HepG2 (cell line): ENCODE results near the gene TEAD1. TPM values are rescaled to one million over a fixed set of nuclear protein-coding genes. Genes with fewer than 3 reads are reported as not detected.
A peak's percentile ranks its signal among the peaks of the same experiment; 100 is the strongest.

Source experiments
- ATAC-seq: fragments of 200-7000 bp; cut with Tn5 transposase; 3 replicates; pipeline ENCODE4 v1.9.1; 2020; ENCODE audit warnings: mild to moderate bottlenecking, moderate library complexity
- BruUV-seq: library from RNA; stranded (reverse); fragments of 400-500 nt; replicated peaks from 2 replicates; lab custom pipeline; 2021; lab: Mats Ljungman, UMichigan
- CTCF ChIA-PET: fragments of 300-600 bp; formaldehyde crosslinking; extraction: SDS; loops from one replicate; lab custom pipeline; 2021; ENCODE audit warnings: low total read pairs, inconsistent platforms, low intra/inter-chr PET ratio; lab: Yijun Ruan, JAX
- POLR2A ChIA-PET: fragments of 350-600 bp; sonication (Branson Sonifier 250); formaldehyde crosslinking; loops from one replicate; lab custom pipeline; 2020; ENCODE audit warnings: antibody characterized with exemption, inconsistent platforms; lab: Yijun Ruan, JAX
- DNase-seq: peaks from one replicate; pipeline ENCODE4 v3.0.0-alpha.2; 2015; ENCODE audit warnings: low spot score
- FAIRE-seq: peaks from 3 replicates; lab custom pipeline; 2011; peaks lifted over from hg19 to GRCh38; lab: Jason Lieb, UNC
- H2AFZ ChIP-seq: one replicate; pipeline ENCODE4 v1.6.1; 2011; ENCODE audit warnings: low read length, inconsistent platforms
- H3K27ac ChIP-seq: fragments of 300-600 bp; 3 replicates; pipeline ENCODE4 v1.8.0; 2011; ENCODE audit warnings: mixed run types, mild to moderate bottlenecking, mixed read lengths, low read length, inconsistent platforms; ENCODE audit not compliant: insufficient read depth; ENCODE audit errors: extremely low read length
- H3K27me3 ChIP-seq, 2 experiments: fragments of 200-600 bp in 1 of 2; 2 replicates in 1 of 2; 3 replicates in 1 of 2; pipeline versions ENCODE4 v1.6.0 to v1.8.0; 2011; ENCODE audit warnings: low read length in 2 of 2, mild to moderate bottlenecking in 2 of 2, moderate library complexity in 2 of 2, inconsistent platforms in 1 of 2; ENCODE audit not compliant: insufficient read depth in 2 of 2, control insufficient read depth in 1 of 2
- H3K36me3 ChIP-seq, 2 experiments: fragments of 200-600 bp in 1 of 2; replicated peaks in 1 of 2; 2 replicates in 1 of 2; 3 replicates in 1 of 2; pipeline versions ENCODE4 v1.5.1 to v1.8.0; 2011; ENCODE audit warnings: low read length in 2 of 2, inconsistent platforms in 1 of 2; ENCODE audit not compliant: insufficient read depth in 2 of 2, control insufficient read depth in 1 of 2
- H3K4me1 ChIP-seq: 2 replicates; pipeline ENCODE4 v1.5.1; 2012; ENCODE audit warnings: low read length, inconsistent platforms; ENCODE audit not compliant: insufficient read depth
- H3K4me2 ChIP-seq: 2 replicates; pipeline ENCODE4 v1.6.0; 2011; ENCODE audit warnings: low read depth, low read length, inconsistent platforms
- H3K4me3 ChIP-seq, 3 experiments: fragments of 200-600 bp in 1 of 3; sonication (generic), shearing (Covaris generic) in 1 of 3; replicated peaks in 1 of 3; 2 replicates each; pipeline ENCODE4 v1.5.1; 2011 to 2016; ENCODE audit warnings: low read length in 3 of 3, inconsistent platforms in 2 of 3, low read depth in 2 of 3, mild to moderate bottlenecking in 2 of 3, control low read depth in 1 of 3, mixed read lengths in 1 of 3; ENCODE audit not compliant: insufficient read depth in 1 of 3
- H3K79me2 ChIP-seq: one replicate; pipeline ENCODE4 v1.6.1; 2011; ENCODE audit warnings: low read length, inconsistent platforms; ENCODE audit not compliant: insufficient read depth
- H3K9ac ChIP-seq: 2 replicates; pipeline ENCODE4 v1.6.0; 2011; ENCODE audit warnings: mild to moderate bottlenecking, low read depth, low read length, inconsistent platforms; ENCODE audit not compliant: insufficient read depth
- H3K9me3 ChIP-seq: 2 replicates; pipeline ENCODE4 v1.5.1; 2012; ENCODE audit warnings: mild to moderate bottlenecking, low read length
- H4K20me1 ChIP-seq: 2 replicates; pipeline ENCODE4 v1.6.0; 2011; ENCODE audit warnings: inconsistent platforms, mild to moderate bottlenecking, low read length, moderate library complexity; ENCODE audit not compliant: insufficient read depth
- AHDC1 ChIP-seq: sonication (generic); formaldehyde crosslinking; IDR thresholded peaks from 2 replicates; pipeline ENCODE4 v1.5.1; 2020; ENCODE audit warnings: mild to moderate bottlenecking, missing genetic modification reagents, borderline replicate concordance
- ATF2 ChIP-seq: sonication (generic); formaldehyde crosslinking; IDR thresholded peaks from 2 replicates; pipeline ENCODE4 v1.4.0; 2020; ENCODE audit warnings: missing genetic modification reagents
- BCLAF1 ChIP-seq: fragments of 450-650 bp; IDR thresholded peaks from 2 replicates; pipeline ENCODE4 v1.6.1; 2017; ENCODE audit warnings: mild to moderate bottlenecking
- ZFY ChIP-seq: sonication (generic); formaldehyde crosslinking; IDR thresholded peaks from 2 replicates; pipeline ENCODE4 v1.4.0; 2020; ENCODE audit warnings: missing genetic modification reagents
- ZNF275 ChIP-seq: sonication (generic); formaldehyde crosslinking; IDR thresholded peaks from 2 replicates; pipeline ENCODE4 v1.8.0; 2022; ENCODE audit warnings: missing genetic modification reagents, mild to moderate bottlenecking, inconsistent platforms, borderline replicate concordance
- ZNF724P ChIP-seq: sonication (generic); formaldehyde crosslinking; IDR thresholded peaks from 2 replicates; pipeline ENCODE4 v1.8.0; 2022; ENCODE audit warnings: missing genetic modification reagents, borderline replicate concordance
- whole genome bisulfite sequencing: methylation state at CpG from one replicate; pipeline ENCODE4 v1.1.6; 2017; ENCODE audit warnings: low lambda C conversion rate; 5-methylcytosine and 5-hydroxymethylcytosine counted together
- in situ Hi-C: cut with HindIII; loops from 2 replicates; pipeline ENCODE4 v1.10.0; 2017; ENCODE audit warnings: low pct_unique_long_range_greater_than_20kb; ENCODE audit not compliant: extremely low pct_ligation_motif_present
- intact Hi-C: fragments of 100-400 bp; cut with micrococcal nuclease; formaldehyde crosslinking; loops from one replicate; pipeline ENCODE4 v1.10.0; 2022; ENCODE audit not compliant: unreplicated experiment
- polyA plus RNA-seq, 8 experiments: library from polyadenylated mRNA; depleted of rRNA in 3 of 8; stranded (reverse) in 7 of 8; unstranded in 1 of 8; fragments of >200 nt; fragmentation: Illumina TruSeq in 4 of 8; extraction: Trizol in 4 of 8; gene quantifications; 2 replicates each; pipeline versions ENCODE4 v1.2.1 to v1.2.3, GENCODE V29; 2011 to 2016; ENCODE audit warnings: low read depth in 4 of 8, missing spikeins in 1 of 8, mixed read lengths in 1 of 8; ENCODE audit not compliant: insufficient read depth in 1 of 8
- total RNA-seq, 5 experiments: library from RNA; depleted of rRNA; stranded (reverse); fragments of >200 nt; fragmentation: Illumina TruSeq; extraction: Trizol; gene quantifications; 2 replicates each; pipeline ENCODE4 v1.2.3, GENCODE V29; 2016; ENCODE audit warnings: low read depth in 1 of 5

Gene TEAD1
- total and polyA plus RNA-seq, 2 of the 13 experiments (the other 11 are each of a cell fraction or from before 2014, with no cell fraction given) = 20.1 to 30.5 TPM

- 0 out of 2 replicates have a peak, but pooled peaks have one; percentile 7 for TF ChIP-seq AHDC1 (CRISPR knock-in tag)
Observed at GRCh38 chr11:12693094-12693478, 18.9 kb downstream of the TEAD1 start (continued).

GRCh38 chr11:12693479-12694182 lies 19.4 kb downstream of the TEAD1 start:
- Histone ChIP-seq H4K20me1 (no peaks in the 10 kb centered on the region; the same call in 1 of the 2 replicates), H3K9me3 (no peaks in the 10 kb centered on the region), H3K27me3 (no peaks in the 10 kb centered on the region), H3K4me2 (peak overlapping the region; percentile 83), H2AFZ (no peak overlapping the region), H3K79me2 (peaks cover 89% of the 10 kb centered on the region), H3K4me3 (peak overlapping the region; percentile 2 to 55 (median 6); a peak in 3 of 6 replicates), H3K9ac (peak overlapping the region; percentile 80), H3K36me3 (no peaks in the 10 kb centered on the region), H3K27ac (peak overlapping the region; percentile 94), H3K4me1 (peaks cover 78% of the 10 kb centered on the region)
- ATAC-seq = peak; percentile 47
- intact Hi-C loops (loop anchor here (2.0 kb wide), 1 partner anchor 19 kb away; the partner anchor contains the start of gene TEAD1), in situ Hi-C loops (no loop called here)
- WGBS = 45% methylated on average over 13 of the region's 13 CpGs
- CTCF ChIA-PET = no interaction called here
- POLR2A ChIA-PET = interaction anchor here (2.9 to 4.1 kb wide), 3 partner anchors 12 to 152 kb away, joined by 15 to 23 read pairs (median 20); no protein-coding TSS in a partner anchor
- BruUV-seq = no TSS peak
- no peak for FAIRE-seq
- DNase-seq = peak; percentile 48
- TF ChIP-seq BCLAF1 (no peak), ZNF724P (CRISPR knock-in tag) (no peak), ZNF275 (CRISPR knock-in tag) (no peak), ZFY (CRISPR knock-in tag) (peak; percentile 21; the same call in 1 of the 2 replicates), ATF2 (CRISPR knock-in tag) (0 out of 2 replicates have a peak, but pooled peaks have one; percentile 12)
